Left ventricle myocardium superior (tissue), 1 donor: ENCODE results near the gene BLACAT1. TPM values are rescaled to one million over a fixed set of nuclear protein-coding genes. Genes with fewer than 3 reads are reported as not detected.
"Not testable (repeated sequence)": the region's sequence is repeated elsewhere in the genome, so short reads cannot be mapped to it uniquely, and the experiment has no call there.

Source experiments
- ATAC-seq: fragments of 200-7000 bp; cut with Tn5 transposase; one replicate; pipeline ENCODE4 v1.9.1; 2020; ENCODE audit warnings: mild to moderate bottlenecking, moderate library complexity
- DNase-seq: peaks from one replicate; pipeline ENCODE4 v3.0.0-alpha.2; 2020
- intact Hi-C: fragments of 100-400 bp; cut with micrococcal nuclease; formaldehyde crosslinking; loops from one replicate; pipeline ENCODE4 v1.11.0; 2022
- total RNA-seq: library from RNA; stranded (reverse); fragmentation: NEBNext Ultra II Directional; extraction: Animal tissue kit (Norgen Biotek cat#: 25700); gene quantifications from one replicate; pipeline ENCODE4 v1.2.1, GENCODE V29; 2021
- donor health status: DM: no; HTN: yes; CAD: no; lungs with severe emphysema.

BLACAT1 gene
- total RNA-seq, 1 donor from 2014 or later: not detected

DNA sequence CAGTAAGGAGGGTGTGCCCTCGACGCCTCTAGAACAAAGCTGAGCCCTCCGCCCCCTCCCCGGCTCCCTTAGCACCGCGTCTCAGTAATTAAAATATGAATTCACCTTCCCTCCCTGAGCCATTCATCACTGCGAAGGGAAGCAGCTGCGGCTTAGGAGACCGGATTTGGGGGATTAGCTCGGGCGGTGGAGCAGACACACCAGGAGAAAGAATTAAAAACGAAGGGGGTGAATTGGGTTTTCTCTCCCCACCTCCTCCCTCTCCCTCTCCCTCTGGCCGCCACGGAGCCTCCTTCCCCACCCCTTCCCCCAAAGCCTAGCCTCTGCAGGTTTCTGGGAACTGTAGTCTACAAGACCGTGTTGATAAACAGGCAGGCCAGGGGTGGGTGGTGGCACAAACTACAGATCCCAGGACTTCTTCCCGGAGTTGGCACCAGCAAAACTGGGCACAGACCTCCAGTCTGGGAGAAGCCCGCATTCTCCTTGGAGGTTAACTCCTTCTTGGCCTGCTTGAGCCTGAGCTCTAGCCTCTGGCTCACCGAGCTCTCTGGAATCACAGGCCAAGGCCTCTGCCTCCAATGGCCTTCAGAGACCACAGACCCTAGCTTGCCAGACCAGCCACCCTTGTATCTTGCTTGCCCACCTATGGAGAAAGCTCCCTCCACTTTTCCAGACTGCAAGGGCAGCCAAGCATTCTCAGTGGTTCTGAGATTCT is 10.8 kb downstream of the BLACAT1 start:
- ATAC-seq: peak; percentile 69
- intact Hi-C loops: no loop called here
- peak; percentile 33 for DNase-seq

DNA sequence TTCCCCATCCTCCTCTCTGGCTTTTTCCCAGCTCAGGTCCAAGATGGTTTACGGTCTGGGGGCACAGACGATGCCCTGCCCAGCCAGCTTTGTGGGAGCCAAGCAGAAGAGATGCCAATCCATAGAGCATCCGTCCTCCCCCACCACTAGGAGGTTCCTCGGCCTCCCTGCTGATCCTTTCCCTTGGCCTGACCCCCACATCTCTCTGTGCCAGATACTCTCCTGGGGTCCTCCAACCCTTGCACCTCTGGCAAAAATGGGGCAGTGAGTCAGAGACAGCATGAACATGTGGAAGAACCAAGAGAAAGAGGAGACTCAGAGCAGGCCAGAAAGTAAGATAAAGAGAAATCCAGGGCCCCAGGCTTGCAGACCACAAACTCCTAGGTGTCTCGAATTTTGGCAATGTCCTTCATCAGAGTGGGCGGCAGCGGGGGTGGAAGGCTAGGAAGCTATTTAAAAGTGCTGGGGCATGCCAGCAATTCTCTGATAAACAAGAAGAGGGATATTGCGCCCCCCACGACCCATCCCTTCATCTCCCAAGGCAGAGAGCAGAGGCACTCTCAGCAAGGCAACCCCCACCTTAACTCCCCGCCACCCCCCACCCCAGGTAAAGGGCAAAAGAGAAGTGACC is 11.4 kb downstream of the BLACAT1 start:
- intact Hi-C loops: no loop called here
- DNase-seq: no peak
- ATAC-seq: no peak

DNA sequence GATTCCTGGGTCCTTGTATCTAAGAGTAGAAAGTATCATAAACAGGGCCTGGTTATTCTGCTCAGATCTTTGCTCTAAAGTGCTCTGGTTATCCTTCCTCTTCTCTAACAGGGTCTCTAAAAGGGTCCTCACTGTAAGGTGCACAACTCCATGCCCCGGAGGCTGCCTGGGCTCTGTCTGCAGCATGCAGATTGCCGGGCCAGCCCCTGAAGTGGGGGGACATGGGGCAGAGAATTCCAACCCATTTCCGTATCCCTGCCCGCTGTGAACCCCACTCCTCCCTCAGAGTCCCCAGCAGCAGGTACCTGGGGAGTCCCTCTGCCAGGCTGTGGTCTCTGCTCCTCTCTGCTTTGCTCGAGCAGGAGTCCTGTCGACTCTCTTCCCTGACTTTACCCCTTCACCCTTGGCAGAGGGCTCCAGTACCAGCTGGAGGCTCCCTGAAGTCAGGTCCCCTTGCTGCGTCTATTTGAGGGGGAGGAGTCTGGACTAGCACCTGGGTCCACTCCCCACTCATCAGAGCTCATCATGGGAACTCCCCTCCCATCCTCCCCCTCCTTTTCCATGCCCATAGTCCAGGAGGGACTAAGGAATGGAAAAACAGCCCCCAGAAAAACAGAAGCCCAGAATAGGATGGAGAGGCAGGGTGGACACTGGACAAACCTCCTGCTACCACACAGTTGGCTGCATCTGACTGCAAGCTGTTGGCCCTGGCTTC is 12.1 kb downstream of the BLACAT1 start:
- ATAC-seq (no peak), DNase-seq (no peak)
- intact Hi-C loops: no loop called here

DNA sequence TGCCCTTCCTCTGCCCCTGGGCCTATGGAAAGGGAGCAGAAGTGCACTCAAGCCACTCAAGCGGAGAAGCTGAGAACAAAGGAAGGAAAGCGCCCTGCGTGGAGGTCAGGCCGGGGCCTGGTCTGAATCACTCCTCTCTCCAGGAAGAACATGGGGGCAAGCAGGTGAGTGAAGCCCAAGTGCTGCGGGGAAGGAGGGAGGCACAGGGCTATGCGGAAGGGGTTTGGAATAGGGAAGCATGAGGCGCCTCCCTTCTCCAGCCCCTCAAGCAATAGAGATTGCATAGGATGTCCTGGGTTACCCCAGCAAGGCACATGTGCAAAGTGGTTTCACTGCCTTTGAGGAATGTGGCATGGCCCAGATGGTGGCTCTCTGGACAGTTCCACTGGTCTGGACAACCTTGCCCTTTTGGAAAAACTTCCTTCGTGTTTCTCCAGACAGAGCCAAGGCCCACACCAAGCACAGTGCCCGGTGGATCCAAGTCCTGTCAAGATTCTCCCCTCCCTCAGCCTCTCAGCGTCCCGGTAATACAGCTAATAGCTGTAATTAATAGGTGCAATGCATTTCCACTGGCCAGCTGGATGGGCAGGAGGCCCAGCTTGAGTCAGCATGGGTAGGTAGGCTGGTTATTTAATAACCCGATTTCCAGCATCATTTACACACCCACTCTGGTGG is 13.7 kb downstream of the BLACAT1 start:
- intact Hi-C loops: no loop called here
- no peak for DNase-seq
- no peak for ATAC-seq

DNA sequence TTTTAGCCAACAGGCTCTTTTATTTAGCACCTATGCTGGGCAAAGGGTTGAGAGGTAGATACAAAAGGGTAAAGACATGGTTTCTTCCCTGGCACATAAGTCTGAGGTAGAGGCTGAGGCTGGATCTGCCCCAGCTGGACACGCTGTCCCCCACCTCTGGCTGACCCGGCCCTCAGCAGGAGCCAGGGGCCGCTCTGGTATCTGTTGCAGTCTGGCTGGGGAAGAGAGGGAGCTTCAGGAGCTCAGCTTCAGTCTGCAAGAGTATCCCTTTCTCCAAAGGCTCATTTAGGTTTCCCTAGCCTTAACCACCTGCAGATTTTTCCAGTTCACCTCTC is 14.2 kb downstream of the BLACAT1 start:
- DNase-seq: no peak
- ATAC-seq: no peak
- intact Hi-C loops: no loop called here

DNA sequence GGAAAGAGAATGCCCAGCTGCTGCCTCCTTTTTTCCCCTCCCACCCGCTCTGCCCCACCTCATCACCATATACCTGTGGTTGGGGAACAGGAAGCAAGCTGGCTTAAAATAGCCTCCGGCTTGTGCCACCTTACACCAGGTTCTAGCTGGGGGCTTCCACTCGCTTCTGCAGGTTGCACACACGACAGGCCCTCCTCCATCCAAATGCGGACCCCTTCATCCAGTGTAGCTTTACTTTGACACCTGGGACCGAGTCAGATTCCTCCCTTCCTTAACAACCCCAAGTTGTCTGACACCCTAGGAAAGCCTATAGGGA is 14.6 kb downstream of the BLACAT1 start:
- DNase-seq: no peak
- ATAC-seq: no peak
- intact Hi-C loops: no loop called here

DNA sequence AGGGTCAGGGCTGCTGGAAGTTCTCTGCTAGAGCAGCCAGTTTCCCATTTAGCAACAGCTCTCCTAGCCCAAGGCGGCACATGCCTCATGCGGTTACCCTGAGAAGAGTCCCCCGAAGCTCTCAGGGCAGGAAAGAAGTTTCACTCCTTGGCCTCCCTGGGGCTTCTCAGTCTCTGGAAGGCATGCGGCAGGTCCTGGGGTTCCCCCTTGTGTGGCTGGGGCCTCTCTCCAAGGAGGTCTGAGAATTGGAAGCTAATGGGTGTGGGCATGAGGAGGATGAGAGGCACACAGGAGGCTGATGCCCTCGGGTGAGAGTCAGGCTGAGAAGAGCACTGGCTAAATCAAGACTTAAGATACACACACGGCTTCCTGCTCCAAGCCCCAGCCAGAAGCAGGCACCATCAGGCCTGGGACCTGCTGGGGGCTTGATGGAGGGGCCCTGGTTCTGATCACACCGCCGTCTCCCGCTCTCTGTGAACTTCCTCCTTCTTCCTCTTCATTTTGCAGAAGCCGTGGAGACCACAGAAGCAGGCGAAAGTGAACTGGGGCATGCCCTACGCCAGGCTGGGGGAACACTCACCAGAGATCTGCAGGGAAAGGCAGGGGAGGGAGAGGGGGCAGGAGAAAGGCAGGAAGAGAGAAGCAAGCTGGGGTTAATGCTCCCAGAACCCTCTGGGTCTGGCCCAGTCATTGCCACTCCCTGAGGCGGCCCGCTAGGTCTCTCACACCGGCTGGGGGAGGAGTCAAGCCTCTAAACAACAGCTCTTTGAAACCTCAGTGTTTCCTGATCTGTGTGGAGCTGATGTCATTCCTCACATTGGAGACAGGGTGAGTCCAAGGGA is 15.1 kb downstream of the BLACAT1 start:
- DNase-seq (peak; percentile 48), ATAC-seq (peak; percentile 39)
- intact Hi-C loops: no loop called here

DNA sequence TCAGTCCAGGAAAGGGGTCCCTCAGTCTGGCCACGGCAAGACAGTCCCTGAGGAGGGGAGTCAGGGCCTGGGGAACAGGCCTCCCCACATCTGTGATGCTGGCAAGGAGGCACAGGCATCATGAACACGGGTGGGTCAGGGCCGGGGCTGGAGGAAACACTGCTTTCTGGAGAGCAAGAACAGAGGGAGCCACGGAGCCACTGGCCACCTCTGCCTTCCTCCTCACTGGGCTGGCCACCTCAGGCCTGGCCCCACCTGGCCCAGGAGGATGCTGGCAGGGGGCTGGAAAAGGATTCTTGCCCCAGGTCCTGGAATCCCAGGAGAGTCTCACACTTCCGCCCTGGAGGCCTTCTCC is 15.7 kb downstream of the BLACAT1 start:
- intact Hi-C loops: no loop called here
- DNase-seq (no peak), ATAC-seq (no peak)

DNA sequence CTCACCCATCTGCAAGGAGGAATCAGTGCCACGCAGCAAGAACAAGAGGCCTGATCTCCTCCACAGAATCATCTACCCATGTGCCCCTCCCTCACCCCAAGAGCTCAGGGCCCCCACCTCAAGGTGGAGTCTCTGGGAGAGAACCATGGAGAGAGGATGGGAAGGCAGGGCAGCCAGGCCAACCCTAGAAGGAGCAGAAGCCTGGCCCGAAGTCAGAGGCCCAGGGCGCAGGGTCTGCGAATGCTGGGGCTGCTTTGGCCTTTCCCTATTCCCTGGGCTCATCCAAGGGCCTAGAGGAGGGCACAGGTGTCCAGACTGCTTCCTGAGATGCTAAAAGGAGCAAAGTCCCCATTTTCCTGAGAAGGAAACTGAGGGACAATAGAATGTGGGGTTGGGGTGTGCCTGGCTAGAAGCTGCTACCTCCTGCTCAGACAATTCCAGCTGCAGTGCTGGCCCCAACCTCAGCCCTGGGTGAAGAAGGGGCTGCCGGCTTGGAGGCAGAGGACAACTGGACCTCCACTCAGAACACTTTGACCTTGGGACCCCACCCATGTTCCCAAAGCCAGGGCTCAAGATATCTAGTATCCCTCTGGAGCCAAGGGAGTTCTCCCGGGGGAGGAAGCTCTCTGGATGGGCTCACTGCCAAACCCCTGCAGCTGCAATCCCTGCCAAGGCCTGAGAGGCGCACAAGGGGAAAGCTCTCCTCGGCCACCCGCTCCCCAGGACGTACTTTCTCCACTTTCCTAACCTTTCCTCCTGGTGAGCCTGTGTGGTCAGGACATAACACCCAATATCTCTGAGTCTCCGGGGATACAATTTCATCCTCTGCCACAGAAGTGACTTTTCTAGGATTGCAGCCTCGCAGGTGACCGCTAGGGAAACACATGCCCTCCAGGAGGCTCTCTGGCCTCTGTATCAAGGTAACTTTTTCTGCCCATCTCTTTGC is 17.4 kb downstream of the BLACAT1 start:
- intact Hi-C loops: no loop called here
- DNase-seq: peak; percentile 88
- peak; percentile 92 for ATAC-seq

DNA sequence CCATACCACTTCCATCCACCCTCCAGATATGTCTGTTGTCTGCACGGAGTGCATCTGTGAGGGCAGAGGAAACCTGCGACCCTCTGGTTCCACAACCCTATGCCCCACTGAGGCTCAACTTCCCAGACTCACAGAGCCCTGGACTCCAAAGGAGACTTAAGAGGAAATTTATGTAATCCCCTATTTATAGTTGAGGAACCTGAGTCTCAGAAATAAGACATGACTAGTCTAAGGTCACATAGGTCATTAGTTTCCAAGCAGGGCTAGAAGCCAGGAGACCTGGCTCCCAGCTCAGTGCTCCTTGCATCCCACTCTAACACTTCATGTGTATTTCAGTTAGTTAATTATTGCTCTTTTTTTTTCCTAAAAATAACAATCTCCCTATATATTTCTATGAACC is 18.3 kb downstream of the BLACAT1 start:
- DNase-seq (no peak), ATAC-seq (no peak)
- intact Hi-C loops: no loop called here

DNA sequence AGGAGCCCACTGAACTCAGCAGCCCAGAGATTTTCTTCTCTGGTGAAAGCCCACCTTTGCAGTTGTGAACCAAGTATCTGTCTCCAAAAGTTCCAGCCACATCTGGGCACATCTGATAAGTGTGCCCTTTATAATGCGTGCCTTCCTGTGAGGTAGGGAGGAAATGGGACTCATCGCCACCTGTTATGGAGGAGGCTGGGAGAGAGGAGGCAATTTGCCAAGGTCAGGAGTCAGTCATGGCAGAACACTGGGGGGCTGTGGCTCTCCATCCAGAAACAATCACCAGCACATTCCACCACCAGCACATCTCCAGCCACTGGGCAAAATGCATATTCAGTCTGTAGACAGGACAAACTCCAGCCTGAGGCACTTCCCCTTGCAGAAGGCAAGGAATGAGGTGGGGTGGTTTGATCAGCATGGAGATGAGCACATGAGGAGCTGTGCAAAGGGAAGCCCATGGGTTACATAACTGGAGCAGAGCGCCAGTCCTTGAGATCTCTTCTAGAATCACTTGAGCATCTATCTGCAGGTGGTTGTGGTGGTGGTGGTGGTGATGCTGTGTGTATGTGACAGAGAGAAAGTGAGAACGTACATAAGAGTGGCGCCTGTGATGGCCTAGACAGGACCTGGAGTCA is 19.0 kb downstream of the BLACAT1 start:
- intact Hi-C loops: no loop called here
- no peak for DNase-seq
- ATAC-seq: no peak

DNA sequence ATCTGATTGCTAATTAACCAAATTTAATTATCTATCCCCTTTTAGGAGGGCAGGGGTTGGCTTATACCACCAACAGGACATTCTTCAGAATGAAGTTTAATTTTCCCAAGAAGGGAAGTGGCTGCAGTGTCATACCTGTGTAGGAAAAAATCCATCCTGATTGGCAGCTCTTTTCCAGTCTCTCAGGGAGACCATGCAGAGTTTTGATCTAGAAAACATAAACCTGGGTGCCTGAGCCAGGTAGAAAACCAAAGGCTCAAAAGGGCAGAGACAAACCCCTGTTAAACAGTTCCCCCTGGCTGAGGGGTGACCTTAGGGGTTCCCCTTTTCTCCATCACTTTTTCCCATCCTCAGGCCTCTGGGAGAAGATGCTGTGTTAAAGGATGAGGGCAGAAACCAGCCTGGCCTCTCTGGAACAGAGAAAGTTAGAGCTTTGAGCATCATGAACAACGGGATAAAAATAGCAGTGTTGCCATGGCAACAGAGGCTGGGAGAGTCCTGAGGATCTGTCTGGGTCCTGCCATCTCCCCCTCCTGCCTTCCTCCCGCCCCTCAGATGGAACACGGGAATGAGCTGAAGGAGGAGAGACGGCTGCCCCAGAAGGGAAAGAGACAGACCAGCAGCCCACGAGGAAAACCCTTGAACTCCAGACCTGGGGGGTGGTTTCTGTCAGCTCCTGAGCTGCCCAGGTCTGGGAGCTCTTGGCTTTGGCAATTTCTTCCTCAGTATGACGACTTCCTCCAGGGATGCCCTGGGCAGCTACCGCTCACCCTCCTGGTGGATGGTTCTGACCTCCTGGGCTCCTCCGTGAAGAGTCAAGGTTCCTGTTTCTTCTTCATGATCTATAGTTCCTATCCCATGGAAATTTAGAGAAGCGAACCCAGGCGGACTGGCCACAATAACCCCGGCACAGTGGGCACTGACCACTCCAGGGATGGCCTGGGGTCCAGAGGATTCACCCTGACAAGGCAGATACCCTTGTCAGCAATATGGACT is 20.0 kb downstream of the BLACAT1 start:
- ATAC-seq (no peak), DNase-seq (no peak)
- intact Hi-C loops: no loop called here

DNA sequence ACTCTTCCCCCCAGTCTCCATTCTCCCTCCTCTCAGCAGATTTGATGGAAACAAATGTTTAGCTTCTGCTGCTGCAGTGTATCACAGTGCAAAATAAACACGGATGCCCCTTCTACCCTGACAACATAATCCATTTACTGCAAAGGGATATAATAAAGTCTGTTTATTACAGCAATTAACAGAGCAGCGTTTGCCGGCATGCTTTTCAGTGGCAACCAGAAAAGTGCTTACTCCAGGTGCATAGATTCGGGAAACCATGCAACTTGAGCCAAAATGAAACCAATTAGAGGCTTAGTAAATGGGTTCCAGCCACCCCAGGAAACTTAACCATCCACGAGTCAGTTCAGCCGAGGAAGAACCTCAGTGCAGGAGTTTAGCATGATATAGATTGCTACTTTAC is 21.1 kb downstream of the BLACAT1 start:
- intact Hi-C loops: no loop called here
- ATAC-seq (no peak), DNase-seq (no peak)

DNA sequence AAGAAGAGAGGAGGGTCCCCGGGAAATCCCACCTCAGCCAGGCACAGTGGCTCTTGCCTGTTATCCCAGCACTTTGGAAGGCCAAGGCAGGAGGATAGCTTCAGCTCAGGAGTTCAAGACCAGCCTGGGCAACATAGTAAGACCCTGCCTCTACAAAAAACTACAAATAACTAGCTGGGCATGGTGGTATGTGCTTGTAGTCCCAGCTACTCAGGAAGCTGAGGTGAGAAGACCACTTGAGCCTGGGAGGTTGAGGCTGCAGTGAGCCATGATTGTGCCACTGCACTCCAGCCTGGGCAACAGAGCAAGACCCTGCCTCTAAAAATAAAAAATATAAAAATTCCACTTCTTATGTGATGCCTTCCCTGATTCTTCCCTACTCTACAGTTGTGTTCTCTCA is 23.2 kb downstream of the BLACAT1 start:
- DNase-seq, ATAC-seq, intact Hi-C loops: not testable (repeated sequence)

DNA sequence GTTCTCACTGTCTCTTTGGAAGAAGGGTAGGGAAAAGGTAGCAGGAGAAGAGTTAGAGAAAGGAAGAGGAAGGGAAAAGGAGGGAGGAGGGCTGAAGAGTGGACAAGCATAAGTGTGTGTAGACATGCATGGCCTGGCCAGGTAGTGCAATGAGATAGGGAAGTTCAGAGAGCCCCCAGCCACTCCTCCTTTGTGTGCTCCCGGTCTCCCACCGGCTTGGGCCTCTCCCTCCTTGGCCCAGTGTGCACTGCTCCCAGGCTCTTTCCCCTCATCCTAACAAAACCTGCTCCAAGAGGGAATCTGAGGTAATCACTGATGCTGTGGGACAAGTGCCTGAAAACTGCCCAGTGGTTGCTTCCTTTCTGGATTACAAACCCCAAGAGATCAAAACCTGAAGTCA is 23.7 kb downstream of the BLACAT1 start:
- intact Hi-C loops: no loop called here
- no peak for DNase-seq
- ATAC-seq: no peak

DNA sequence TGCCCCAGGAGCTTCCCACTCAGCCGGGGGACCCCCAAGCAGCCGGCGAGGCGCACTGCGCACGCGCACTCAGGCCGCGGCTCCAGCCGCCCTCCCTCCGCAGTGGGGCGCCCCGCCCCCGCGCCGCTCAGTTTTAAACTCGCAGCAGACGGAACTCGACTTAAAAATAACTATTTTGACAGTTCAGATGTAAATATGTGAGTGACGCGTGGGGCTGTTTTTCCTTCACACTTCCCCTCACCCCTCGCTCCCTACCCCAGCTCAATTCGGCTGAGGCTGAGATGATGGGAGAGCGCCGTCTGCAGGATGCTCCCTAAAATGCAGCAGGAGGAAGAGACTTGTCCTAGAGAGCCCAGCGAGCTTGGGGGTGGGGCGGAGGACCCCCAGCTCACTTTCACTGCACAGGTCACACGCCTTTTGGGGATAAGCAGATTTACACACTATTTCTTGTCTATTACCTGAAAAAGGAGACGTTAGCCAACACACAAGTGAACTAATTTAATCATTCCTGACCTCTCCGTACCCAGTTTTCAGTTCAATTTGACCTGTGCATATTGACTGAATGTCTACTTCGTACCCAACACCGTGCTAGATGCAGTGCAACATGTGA is 25.0 kb downstream of the BLACAT1 start:
- intact Hi-C loops: no loop called here
- DNase-seq: peak; percentile 77
- ATAC-seq: peak; percentile 89
